Upper lobe of right lung (tissue), 1 donor: ENCODE data around the gene KDM2A. TPM values are rescaled to one million over a fixed set of nuclear protein-coding genes. Genes with fewer than 3 reads are reported as not detected.

Experiments
- ATAC-seq: fragments of 200-7000 bp; cut with Tn5 transposase; one replicate; pipeline ENCODE4 v1.9.1; 2020; ENCODE audit warnings: mild to moderate bottlenecking, moderate library complexity
- DNase-seq: peaks from one replicate; pipeline ENCODE4 v3.0.0-alpha.2; 2020
- H3K27ac ChIP-seq: fragments of 200-600 bp; one replicate; pipeline ENCODE4 v1.8.0; 2022
- H3K27me3 ChIP-seq: fragments of 200-600 bp; one replicate; pipeline ENCODE4 v1.8.0; 2022; ENCODE audit warnings: mild to moderate bottlenecking
- H3K36me3 ChIP-seq: fragments of 200-600 bp; one replicate; pipeline ENCODE4 v1.8.0; 2022
- H3K4me1 ChIP-seq: fragments of 200-600 bp; one replicate; pipeline ENCODE4 v1.8.0; 2022
- H3K4me3 ChIP-seq: fragments of 200-600 bp; one replicate; pipeline ENCODE4 v1.8.0; 2022; ENCODE audit warnings: mild to moderate bottlenecking
- H3K9me3 ChIP-seq: fragments of 200-600 bp; one replicate; pipeline ENCODE4 v1.8.0; 2022
- intact Hi-C: fragments of 100-400 bp; cut with DNase I; formaldehyde crosslinking; loops from one replicate; pipeline ENCODE4 v1.11.0; 2022
- total RNA-seq: library from RNA; stranded (reverse); fragmentation: NEBNext Ultra II Directional; extraction: Animal tissue kit (Norgen Biotek cat#: 25700); gene quantifications from one replicate; pipeline ENCODE4 v1.2.1, GENCODE V29; 2021
- TF ChIP-seq, protein P1 (sequence below): fragments of 200-600 bp; IDR thresholded peaks from one replicate; pipeline ENCODE4 v1.8.0; 2022; ENCODE audit warnings: antibody characterized with exemption
- donor health status: DM: no; HTN: yes; CAD: no; lungs with severe emphysema.

The KDM2A gene
- total RNA-seq, 1 donor from 2014 or later: 79.5 TPM

DNA sequence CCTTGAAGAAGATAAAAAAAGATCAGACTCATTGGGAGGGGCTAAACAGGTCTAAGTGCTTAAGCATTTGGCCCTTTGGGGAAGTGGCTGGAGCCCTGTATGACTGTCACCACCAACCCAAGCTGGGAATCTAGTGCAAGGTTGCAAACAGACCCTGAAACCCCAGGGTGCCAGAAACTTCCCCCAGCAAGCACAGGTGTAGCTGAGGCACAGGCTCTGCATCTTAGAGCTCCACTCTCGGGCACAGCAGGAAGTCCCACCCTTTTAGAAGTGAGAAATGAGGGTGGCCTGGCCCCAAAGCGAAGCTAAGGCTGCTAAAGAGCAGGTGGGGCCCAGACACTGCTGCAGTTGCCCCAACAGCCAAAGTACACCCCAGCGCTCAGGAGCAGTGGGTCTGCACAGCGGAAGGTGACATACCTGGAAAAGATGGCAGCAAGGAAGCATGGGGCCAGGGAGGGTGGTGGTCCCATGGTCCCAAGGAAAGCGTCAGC, 5.8 kb upstream of the KDM2A start:
- H3K4me3 ChIP-seq: no peak overlapping the region
- intact Hi-C loops: no loop called here
- TF ChIP-seq, protein P1, sequence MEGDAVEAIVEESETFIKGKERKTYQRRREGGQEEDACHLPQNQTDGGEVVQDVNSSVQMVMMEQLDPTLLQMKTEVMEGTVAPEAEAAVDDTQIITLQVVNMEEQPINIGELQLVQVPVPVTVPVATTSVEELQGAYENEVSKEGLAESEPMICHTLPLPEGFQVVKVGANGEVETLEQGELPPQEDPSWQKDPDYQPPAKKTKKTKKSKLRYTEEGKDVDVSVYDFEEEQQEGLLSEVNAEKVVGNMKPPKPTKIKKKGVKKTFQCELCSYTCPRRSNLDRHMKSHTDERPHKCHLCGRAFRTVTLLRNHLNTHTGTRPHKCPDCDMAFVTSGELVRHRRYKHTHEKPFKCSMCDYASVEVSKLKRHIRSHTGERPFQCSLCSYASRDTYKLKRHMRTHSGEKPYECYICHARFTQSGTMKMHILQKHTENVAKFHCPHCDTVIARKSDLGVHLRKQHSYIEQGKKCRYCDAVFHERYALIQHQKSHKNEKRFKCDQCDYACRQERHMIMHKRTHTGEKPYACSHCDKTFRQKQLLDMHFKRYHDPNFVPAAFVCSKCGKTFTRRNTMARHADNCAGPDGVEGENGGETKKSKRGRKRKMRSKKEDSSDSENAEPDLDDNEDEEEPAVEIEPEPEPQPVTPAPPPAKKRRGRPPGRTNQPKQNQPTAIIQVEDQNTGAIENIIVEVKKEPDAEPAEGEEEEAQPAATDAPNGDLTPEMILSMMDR: no peak
- peaks cover 6% of the 10 kb centered on the region for H3K4me1 ChIP-seq
- H3K9me3 ChIP-seq: no peaks in the 10 kb centered on the region
- peak; percentile 42 for DNase-seq
- no peak overlapping the region for H3K27ac ChIP-seq
- H3K36me3 ChIP-seq: no peaks in the 10 kb centered on the region
- no peak for ATAC-seq
- no peaks in the 10 kb centered on the region for H3K27me3 ChIP-seq

DNA sequence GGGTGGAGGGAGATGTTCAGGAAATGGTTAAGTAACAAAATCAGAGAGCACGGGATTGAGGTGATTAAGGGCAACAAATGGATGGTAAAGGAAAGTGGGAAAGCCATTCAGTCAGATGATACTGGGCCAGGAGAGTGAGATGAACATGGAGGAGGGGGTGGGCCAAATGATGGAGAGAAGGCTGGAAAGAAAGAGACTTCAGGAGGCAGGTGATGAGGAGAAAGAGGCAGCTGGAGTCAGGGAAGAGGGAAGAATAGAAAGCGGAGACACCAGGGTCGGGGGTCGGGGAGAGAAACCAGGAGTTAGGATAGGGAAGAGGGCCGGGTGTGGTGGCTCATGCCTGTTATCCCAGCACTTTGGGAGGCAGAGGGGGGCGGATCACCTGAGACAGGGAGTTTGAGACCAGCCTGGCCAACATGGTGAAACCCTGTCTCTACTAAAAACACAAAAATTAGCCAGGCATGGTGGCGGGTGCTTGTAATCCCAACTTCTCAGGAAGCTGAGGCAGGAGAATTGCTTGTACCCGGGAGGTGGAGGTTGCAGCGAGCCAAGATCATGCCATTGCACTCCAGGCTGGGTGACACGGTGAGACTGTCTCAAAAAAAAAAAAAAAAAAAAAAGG, 4.7 kb upstream of the KDM2A start:
- Histone ChIP-seq H3K27ac (no peak overlapping the region), H3K4me3 (no peak overlapping the region), H3K4me1 (peaks cover 6% of the 10 kb centered on the region), H3K27me3 (no peaks in the 10 kb centered on the region), H3K9me3 (no peaks in the 10 kb centered on the region), H3K36me3 (no peaks in the 10 kb centered on the region)
- ATAC-seq: no peak
- intact Hi-C loops: no loop called here
- no peak for DNase-seq
- TF ChIP-seq, protein P1: no peak

DNA sequence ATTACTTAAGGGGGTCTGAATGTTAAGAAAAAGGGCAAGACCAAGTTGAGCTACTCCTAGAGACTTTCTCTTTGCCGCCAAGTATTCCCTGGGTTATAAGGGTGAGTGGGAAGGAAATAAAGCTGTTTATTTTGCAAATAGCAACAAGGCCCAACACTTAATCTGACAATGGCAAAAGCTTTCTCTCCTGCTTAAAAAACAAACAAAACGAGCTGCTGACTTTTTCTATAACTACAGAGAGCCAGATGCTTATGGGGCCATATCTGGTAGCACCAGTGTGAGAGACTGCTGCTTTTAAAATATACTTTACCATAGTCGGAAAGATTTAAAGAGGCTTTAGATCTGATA, 2.3 kb upstream of the KDM2A start:
- Histone ChIP-seq H3K36me3 (no peaks in the 10 kb centered on the region), H3K27ac (no peak overlapping the region), H3K4me3 (no peak overlapping the region), H3K4me1 (peaks cover 11% of the 10 kb centered on the region), H3K9me3 (no peaks in the 10 kb centered on the region), H3K27me3 (no peaks in the 10 kb centered on the region)
- no peak for ATAC-seq
- no peak for DNase-seq
- TF ChIP-seq, protein P1: no peak
- intact Hi-C loops: no loop called here

DNA sequence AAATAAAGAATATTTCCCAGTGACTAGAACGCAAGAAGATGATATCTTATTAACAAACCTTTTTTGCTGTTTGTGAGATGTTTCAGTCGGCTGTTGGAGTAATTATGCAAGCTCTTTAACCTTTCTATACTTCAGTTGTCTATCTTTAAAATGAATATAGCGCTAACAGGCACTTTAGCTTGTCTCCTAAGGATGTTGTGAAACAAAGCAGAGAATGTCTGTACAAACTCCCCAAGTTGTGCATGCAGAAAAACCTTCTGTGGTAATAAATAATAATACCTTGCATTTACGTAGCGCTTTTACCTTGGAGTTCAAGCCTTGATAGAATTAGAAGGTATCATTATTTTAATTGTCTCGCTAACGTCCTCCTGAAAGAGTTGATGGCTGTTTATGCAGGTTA, 1.9 kb upstream of the KDM2A start:
- H3K27ac ChIP-seq: peak overlapping the region; percentile 86
- no peak for ATAC-seq
- intact Hi-C loops: no loop called here
- peak overlapping the region; percentile 60 for H3K4me3 ChIP-seq
- no peak for DNase-seq
- no peaks in the 10 kb centered on the region for H3K27me3 ChIP-seq
- no peaks in the 10 kb centered on the region for H3K9me3 ChIP-seq
- TF ChIP-seq, protein P1: no peak
- no peaks in the 10 kb centered on the region for H3K36me3 ChIP-seq
- peaks cover 15% of the 10 kb centered on the region for H3K4me1 ChIP-seq

DNA sequence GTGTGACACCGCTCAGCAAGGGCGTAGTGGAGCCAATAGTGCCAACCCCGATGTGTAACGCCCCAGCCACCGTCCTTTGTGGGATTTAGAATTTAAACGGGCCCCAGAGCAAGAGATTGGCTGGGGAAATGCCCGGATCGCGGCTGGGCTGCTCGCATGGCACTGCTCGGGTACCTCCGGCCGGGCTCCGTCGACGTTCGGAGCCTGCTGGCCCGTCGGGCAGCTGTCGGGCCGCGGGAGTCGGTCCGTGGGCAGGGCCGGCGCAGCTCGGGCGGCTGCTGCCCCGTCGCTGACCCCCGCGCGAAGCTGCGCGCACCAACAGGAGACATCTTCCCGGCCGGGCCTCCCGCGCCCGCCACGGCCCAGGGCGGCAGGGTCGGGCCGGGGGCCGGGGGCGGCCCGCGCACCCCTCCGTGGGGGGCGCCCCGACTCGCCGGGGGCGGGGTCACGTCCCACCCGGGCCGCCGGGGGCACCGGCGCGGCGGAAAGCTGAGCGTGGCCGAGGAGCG, 1.3 kb upstream of the KDM2A start:
- Histone ChIP-seq H3K27me3 (no peaks in the 10 kb centered on the region), H3K4me1 (peaks cover 21% of the 10 kb centered on the region), H3K27ac (peak overlapping the region; percentile 94), H3K4me3 (peak overlapping the region; percentile 60), H3K36me3 (no peaks in the 10 kb centered on the region), H3K9me3 (no peaks in the 10 kb centered on the region)
- ATAC-seq: peak; percentile 6
- peak; percentile 78 for DNase-seq
- TF ChIP-seq, protein P1: no peak
- intact Hi-C loops: no loop called here
